ENCODE results near the gene DDX31.

DNA sequence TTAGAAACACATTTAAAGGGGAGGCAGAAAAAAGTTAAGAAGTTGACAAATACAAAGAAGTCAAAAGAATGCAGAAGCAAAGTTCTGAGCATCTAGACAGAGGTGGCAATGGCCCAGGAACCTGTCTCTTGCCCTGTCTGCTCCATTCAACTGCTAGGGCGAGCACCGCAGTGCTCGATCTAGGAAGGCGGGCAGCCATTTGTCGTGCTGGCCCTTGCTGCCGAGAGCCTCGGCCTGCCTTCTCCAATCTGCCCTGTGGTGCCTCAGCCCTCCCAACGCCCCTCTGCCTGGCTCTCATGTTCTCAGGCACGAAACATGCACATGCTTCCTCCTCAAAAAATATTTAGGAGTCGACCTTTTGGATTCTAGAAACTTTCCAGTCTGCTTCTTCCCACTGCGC is 42.2 kb downstream of the DDX31 start:
- TF ChIP-seq, protein P1, sequence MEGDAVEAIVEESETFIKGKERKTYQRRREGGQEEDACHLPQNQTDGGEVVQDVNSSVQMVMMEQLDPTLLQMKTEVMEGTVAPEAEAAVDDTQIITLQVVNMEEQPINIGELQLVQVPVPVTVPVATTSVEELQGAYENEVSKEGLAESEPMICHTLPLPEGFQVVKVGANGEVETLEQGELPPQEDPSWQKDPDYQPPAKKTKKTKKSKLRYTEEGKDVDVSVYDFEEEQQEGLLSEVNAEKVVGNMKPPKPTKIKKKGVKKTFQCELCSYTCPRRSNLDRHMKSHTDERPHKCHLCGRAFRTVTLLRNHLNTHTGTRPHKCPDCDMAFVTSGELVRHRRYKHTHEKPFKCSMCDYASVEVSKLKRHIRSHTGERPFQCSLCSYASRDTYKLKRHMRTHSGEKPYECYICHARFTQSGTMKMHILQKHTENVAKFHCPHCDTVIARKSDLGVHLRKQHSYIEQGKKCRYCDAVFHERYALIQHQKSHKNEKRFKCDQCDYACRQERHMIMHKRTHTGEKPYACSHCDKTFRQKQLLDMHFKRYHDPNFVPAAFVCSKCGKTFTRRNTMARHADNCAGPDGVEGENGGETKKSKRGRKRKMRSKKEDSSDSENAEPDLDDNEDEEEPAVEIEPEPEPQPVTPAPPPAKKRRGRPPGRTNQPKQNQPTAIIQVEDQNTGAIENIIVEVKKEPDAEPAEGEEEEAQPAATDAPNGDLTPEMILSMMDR (IDR thresholded peaks at IDR 0.05): no peak
- no peak for TF ChIP-seq EZH2 (IDR thresholded peaks at IDR 0.05; ENCODE audit: borderline replicate concordance, insufficient read depth, low read depth, low read length, poor library complexity, severe bottlenecking)
